ENCODE results near the gene RPRD2.
"Not testable (repeated sequence)": the region's sequence is repeated elsewhere in the genome, so short reads cannot be mapped to it uniquely, and the experiment has no call there.

The RPRD2 gene

GRCh38 chr1:150363426-150364230, at the start of gene RPRD2:
RPRD2 (plus strand) TSS chr1:150364147; CDS start chr1:150364715, 568 bp downstream.
- DNase-seq (ENCODE audit: insufficient read length, low spot score) (peak; percentile 97), FAIRE-seq (no peak)

GRCh38 chr1:150314691-150315090, 49.3 kb upstream of the RPRD2 start:
- not testable (repeated sequence) for FAIRE-seq; DNase-seq (ENCODE audit: insufficient read length, low spot score)

- DNase-seq (ENCODE audit: insufficient read length, low spot score) (no peak), FAIRE-seq (no peak)
Measured at GRCh38 chr1:150320667-150320978, 43.3 kb upstream of the RPRD2 start.

GRCh38 chr1:150321826-150322166, 42.2 kb upstream of the RPRD2 start:
- no peak for FAIRE-seq

GRCh38 chr1:150322310-150322709, 41.6 kb upstream of the RPRD2 start:
- DNase-seq (ENCODE audit: insufficient read length, low spot score) (no peak), FAIRE-seq (no peak)

More at GRCh38 chr1:150321826-150322166, 42.2 kb upstream of the RPRD2 start:
- no peak for DNase-seq (ENCODE audit: insufficient read length, low spot score)

DNA sequence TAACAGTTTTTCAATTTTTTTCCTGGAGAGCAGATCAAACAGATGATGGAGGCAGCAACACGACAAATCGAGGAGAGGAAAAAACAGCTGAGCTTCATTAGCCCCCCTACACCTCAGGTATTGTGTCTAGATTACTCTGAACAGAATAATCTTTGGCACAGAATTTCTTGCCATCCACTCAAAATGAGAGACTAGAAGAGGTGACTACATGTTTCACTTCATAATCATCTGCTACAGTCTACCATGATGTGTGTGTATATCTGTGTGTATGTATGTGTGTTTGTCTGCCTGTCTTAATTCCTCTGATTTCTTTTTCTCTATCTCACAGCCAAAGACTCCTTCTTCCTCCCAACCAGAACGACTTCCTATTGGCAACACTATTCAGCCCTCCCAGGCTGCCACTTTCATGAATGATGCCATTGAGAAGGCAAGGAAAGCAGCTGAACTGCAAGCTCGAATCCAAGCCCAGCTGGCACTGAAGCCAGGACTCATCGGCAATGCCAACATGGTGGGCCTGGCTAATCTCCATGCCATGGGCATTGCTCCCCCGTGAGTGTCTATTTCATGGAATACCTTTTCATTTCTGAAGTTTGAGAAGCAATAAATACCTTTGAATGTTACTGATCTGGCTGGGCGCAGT, 31.2 kb upstream of the RPRD2 start:
- DNase-seq (ENCODE audit: insufficient read length, low spot score): no peak
- no peak for FAIRE-seq

GRCh38 chr1:150346316-150346715, 17.6 kb upstream of the RPRD2 start:
- FAIRE-seq: no peak
- no peak for DNase-seq (ENCODE audit: insufficient read length, low spot score)

GRCh38 chr1:150352866-150353265, 11.1 kb upstream of the RPRD2 start:
- no peak for FAIRE-seq
- no peak for DNase-seq (ENCODE audit: insufficient read length, low spot score)

GRCh38 chr1:150362721-150363425, 1.1 kb upstream of the RPRD2 start:
- no peak for FAIRE-seq
- no peak for DNase-seq (ENCODE audit: insufficient read length, low spot score)

- DNase-seq (ENCODE audit: insufficient read length, low spot score) (peak; percentile 50), FAIRE-seq (no peak)
Measured at GRCh38 chr1:150364231-150365003, 470 bp downstream of the RPRD2 start.

- no peak for DNase-seq (ENCODE audit: insufficient read length, low spot score)
- no peak for FAIRE-seq
Measured at GRCh38 chr1:150365941-150366340, 2.0 kb downstream of the RPRD2 start.

DNA sequence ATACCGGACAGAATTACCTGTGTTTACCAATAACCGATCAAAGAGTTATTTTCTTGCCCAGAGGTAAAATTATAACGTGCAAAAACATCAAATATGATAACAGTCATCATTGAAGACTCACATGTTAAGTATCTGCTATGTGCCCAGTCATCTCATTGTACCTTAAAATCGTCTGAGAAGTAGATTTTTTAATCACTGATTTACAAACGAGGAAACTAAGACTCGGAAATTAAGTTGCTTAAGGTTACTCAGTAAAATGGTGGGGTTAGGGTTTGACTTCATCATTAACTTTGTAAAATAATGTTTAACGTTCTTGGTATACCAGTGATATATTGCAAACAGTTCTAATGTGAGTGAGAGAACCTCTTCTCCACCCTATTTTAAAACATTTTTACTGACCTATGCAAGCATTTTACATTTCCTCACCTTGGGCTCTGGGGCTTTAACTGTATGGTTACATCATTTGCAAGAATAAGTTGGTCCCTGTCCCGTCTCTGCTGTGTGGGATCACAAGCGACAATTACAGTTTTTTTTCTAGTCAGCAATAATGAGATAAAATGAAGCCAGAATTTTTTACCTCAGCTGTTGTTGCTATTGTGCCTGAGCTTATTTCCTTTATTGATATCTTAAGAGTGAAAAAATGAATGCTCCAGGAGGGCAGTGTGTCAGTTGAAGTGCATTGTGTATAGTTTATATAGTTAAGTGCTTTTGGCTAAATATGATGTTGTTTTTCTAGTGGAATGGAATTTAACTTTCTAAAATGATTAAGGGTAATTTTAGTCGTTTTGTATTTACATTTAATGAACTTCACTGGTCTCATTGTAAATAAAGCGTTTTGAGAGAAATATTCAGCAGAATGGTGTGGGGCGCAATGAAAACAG, 2.7 kb downstream of the RPRD2 start:
- FAIRE-seq (no peak), DNase-seq (ENCODE audit: insufficient read length, low spot score) (no peak)

- FAIRE-seq (no peak), DNase-seq (ENCODE audit: insufficient read length, low spot score) (no peak)
Measured at GRCh38 chr1:150371110-150371509, 7.2 kb downstream of the RPRD2 start.

DNA sequence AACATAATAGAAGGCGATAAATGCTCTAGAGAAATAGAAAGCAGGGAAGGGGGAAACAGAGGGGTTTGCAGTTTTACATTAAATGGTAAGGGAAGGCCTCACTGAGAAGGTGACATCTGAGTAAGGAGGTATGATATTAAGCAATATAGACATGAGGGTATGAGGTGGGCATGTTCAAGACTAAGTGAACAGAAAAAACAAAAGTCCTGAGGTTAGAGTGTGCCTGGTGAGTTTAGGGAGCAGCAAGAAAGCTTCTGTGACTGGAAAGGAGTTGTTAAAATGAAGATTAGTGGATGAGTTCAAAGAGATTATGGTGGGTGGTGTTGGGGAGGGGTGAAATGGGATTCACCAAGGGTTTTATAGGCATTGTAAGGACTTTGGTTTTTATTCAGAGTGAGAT, 8.6 kb downstream of the RPRD2 start:
- DNase-seq (ENCODE audit: insufficient read length, low spot score): no peak
- no peak for FAIRE-seq

DNA sequence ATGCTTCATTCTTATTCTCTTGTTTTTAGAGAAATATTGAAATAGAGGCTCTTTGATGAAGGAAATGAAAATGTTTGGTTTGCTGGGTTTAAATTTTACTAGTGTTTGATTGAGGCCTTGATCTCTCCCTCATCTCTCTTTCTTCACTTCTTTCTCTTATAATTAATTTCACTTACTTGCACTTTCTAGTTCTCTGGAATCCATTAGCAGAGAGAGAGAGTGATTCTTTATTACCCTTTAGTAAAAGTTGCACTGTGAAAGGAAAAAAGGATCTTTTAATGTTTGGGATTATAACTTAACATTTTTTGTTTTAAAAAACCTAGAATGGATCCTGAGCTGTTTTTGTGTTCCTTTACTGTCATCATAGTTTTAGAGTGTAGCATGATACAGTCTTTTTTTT, 12.2 kb downstream of the RPRD2 start:
- FAIRE-seq (no peak), DNase-seq (ENCODE audit: insufficient read length, low spot score) (no peak)

DNA sequence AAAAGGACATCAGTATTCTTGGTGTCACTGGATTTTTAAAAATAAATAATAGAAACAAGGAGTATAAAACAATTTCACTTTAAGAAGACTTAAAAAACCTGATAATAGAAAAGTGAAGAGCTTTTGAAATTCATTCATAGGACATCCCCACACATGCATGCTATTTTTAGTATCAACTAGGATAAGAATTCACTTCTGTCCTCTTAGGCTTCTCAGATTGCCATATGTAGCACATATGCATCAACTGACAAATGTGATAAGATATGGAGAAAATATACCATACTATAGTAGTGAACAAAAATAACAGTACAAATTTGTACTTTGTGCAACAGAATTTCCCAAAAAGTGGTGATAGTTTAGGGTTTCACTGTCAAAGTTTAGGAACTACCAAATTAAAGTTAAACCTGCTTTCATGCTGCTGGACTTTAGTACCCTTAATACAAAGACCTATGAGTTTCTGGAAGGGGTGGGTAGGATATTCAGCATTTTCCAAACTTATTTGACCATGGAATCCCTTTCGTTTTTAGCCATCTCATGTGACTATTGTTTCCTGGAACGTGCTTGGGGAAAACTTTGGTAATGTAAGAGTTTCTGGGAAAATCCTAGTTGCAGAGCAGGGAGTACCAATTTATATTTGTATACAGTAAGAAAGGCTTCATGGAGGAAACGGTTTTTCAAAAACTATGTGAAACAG, 19.8 kb downstream of the RPRD2 start:
- no peak for FAIRE-seq
- no peak for DNase-seq (ENCODE audit: insufficient read length, low spot score)

DNA sequence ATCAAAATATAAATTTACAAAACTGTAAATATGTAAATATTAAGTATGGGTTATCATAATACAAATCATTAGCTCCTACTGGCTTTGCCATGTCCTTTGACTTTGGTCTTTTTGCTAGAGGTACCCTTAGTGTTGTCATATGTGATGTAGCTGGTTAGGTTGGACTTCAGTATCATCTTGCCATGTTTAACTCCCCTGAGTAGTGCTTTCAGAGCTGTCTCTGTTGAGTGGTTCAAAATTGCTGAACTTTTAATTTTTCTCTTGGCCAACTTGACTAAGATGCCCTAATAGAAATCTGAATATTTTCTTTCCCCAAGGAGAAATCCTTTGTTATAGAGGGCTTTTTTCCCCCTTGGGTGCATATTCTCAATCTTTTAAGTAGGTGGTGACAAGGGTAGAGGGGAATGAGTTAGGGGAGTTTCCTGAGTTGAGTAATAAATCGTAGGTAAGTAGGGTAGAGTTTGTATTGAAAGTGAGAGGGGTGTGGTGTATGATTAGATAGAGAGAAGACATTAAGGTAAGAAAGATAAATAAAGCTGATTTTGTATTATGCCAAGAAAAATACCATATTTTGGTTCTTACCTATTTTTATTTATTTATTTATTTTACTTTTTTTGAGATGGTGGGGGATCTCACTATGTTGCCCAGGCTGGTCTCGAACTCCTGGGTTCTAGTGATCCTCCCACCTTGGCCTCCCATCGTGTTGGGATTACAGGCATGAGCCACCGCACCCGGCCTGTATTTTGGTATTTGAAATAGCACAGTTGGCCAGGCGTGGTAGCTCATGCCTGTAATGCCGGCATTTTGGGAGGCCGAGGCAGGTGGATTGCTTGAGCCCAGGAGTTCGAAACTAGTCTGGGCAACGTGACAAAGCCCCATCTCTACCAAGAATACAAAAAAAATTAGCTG, 21.8 kb downstream of the RPRD2 start:
- FAIRE-seq: no peak
- no peak for DNase-seq (ENCODE audit: insufficient read length, low spot score)

- no peak for FAIRE-seq
- DNase-seq (ENCODE audit: insufficient read length, low spot score): no peak
Measured at GRCh38 chr1:150386592-150386991, 22.6 kb downstream of the RPRD2 start.

DNA sequence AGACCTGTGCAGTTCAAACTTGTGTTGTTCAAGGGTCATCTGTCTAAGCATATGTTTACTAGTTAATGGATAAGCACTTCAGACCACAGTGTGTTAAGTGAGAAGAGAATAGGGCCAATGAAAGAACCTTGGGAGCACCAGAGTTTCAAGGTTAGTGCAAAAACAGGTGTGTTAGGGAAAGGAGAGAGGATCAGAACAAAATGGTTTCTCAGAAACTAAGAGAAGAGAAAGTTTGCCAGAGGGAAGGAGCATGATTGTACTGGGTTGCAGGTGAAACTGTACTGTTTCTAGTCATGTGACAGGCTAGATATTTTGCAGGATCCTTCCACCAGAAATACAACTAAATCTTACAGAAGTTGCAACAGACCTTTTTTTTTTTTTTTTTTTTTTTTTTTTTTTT, 23.3 kb downstream of the RPRD2 start:
- no peak for FAIRE-seq

More for the DNA sequence above, 23.3 kb downstream of the RPRD2 start:
- DNase-seq (ENCODE audit: insufficient read length, low spot score): no peak
